IMR-90 (cell line): ENCODE results near the gene DHRSX. TPM values are rescaled to one million over a fixed set of nuclear protein-coding genes. Genes with fewer than 3 reads are reported as not detected.
A peak's percentile ranks its signal among the peaks of the same experiment; 100 is the strongest.

ENCODE experiments used
- ATAC-seq: fragments of 200-7000 bp; cut with Tn5 transposase; 2 replicates; pipeline ENCODE4 v1.9.1; 2020; ENCODE audit warnings: low read depth, mild to moderate bottlenecking, moderate library complexity
- BruUV-seq: library from RNA; stranded (reverse); fragments of 400-500 nt; replicated peaks from 2 replicates; lab custom pipeline; 2021; lab: Mats Ljungman, UMichigan
- CTCF ChIA-PET: fragments of 300-600 bp; formaldehyde crosslinking; extraction: SDS; loops from one replicate; lab custom pipeline; 2021; ENCODE audit warnings: antibody characterized with exemption; lab: Yijun Ruan, JAX
- POLR2A ChIA-PET: fragments of 300-600 bp; sonication (Branson Sonifier 250); formaldehyde crosslinking; loops from one replicate; lab custom pipeline; 2022; ENCODE audit warnings: antibody characterized with exemption; ENCODE audit not compliant: unreplicated experiment; lab: Charles Lee
- DNase-seq: peaks from one replicate; pipeline ENCODE4 v3.0.0; 2013
- H2AFZ ChIP-seq: replicated peaks from 2 replicates; pipeline ENCODE3; 2013; ENCODE audit warnings: low read length, mild to moderate bottlenecking; ENCODE audit not compliant: poor library complexity
- H2AK5ac ChIP-seq: 2 replicates; pipeline ENCODE4 v1.6.1; 2013; ENCODE audit warnings: low read depth, low read length, inconsistent platforms
- H2AK9ac ChIP-seq: replicated peaks from 2 replicates; pipeline ENCODE3; 2013; ENCODE audit warnings: mild to moderate bottlenecking, low read depth, low read length, moderate library complexity; ENCODE audit not compliant: poor library complexity
- H2BK120ac ChIP-seq: 2 replicates; pipeline ENCODE4 v1.6.1; 2013; ENCODE audit warnings: low read depth, low read length, inconsistent platforms
- H2BK15ac ChIP-seq: 3 replicates; pipeline ENCODE4 v1.6.1; 2013; ENCODE audit warnings: low read depth, low read length, inconsistent platforms
- H2BK20ac ChIP-seq: 2 replicates; pipeline ENCODE4 v1.6.1; 2013; ENCODE audit warnings: low read depth, mild to moderate bottlenecking, inconsistent platforms, low read length, moderate library complexity
- H2BK5ac ChIP-seq: 2 replicates; pipeline ENCODE4 v1.6.1; 2013; ENCODE audit warnings: mild to moderate bottlenecking, low read depth, low read length, inconsistent platforms; ENCODE audit not compliant: poor library complexity, severe bottlenecking
- H3K14ac ChIP-seq: replicated peaks from 2 replicates; pipeline ENCODE4 v1.6.1; 2013; ENCODE audit warnings: low read depth, low read length, inconsistent platforms
- H3K18ac ChIP-seq: 2 replicates; pipeline ENCODE4 v1.6.1; 2013; ENCODE audit warnings: low read depth, low read length, control low read depth
- H3K23ac ChIP-seq: 2 replicates; pipeline ENCODE4 v1.6.1; 2013; ENCODE audit warnings: low read depth, low read length, inconsistent platforms
- H3K27ac ChIP-seq: 2 replicates; pipeline ENCODE4 v1.5.1; 2013; ENCODE audit warnings: mild to moderate bottlenecking, control low read depth, low read length; ENCODE audit not compliant: insufficient read depth
- H3K27me3 ChIP-seq: 2 replicates; pipeline ENCODE4 v1.6.1; 2013; ENCODE audit warnings: low read length; ENCODE audit not compliant: control insufficient read depth, insufficient read depth
- H3K36me3 ChIP-seq: 2 replicates; pipeline ENCODE4 v1.6.1; 2013; ENCODE audit warnings: low read length, mixed read lengths; ENCODE audit not compliant: control insufficient read depth, insufficient read depth
- H3K4ac ChIP-seq: 2 replicates; pipeline ENCODE4 v1.6.1; 2013; ENCODE audit warnings: low read depth, low read length, inconsistent platforms
- H3K4me1 ChIP-seq: 2 replicates; pipeline ENCODE4 v1.6.1; 2013; ENCODE audit warnings: low read length, mixed read lengths; ENCODE audit not compliant: control insufficient read depth, insufficient read depth
- H3K4me2 ChIP-seq: 2 replicates; pipeline ENCODE4 v1.6.1; 2013; ENCODE audit warnings: low read depth, mild to moderate bottlenecking, control low read depth, low read length, moderate library complexity
- H3K4me3 ChIP-seq: 2 replicates; pipeline ENCODE4 v1.5.1; 2013; ENCODE audit warnings: low read depth, mild to moderate bottlenecking, control low read depth, low read length, moderate library complexity; ENCODE audit not compliant: insufficient read depth
- H3K56ac ChIP-seq: 2 replicates; pipeline ENCODE4 v1.6.1; 2013; ENCODE audit warnings: low read length, inconsistent platforms; ENCODE audit not compliant: insufficient read depth; ENCODE audit errors: extremely low read depth
- H3K79me1 ChIP-seq, 2 experiments: 2 replicates each; pipeline ENCODE4 v1.6.1; 2013; ENCODE audit warnings: low read length in 2 of 2, inconsistent platforms in 1 of 2, low read depth in 1 of 2
- H3K9ac ChIP-seq: 2 replicates; pipeline ENCODE4 v1.6.1; 2013; ENCODE audit warnings: low read depth, low read length, control low read depth
- H3K9me1 ChIP-seq: 2 replicates; pipeline ENCODE4 v1.6.1; 2013; ENCODE audit warnings: low read length, inconsistent platforms; ENCODE audit not compliant: insufficient read depth
- H3K9me3 ChIP-seq: 2 replicates; pipeline ENCODE4 v1.6.1; 2013; ENCODE audit warnings: low read length; ENCODE audit not compliant: control insufficient read depth, insufficient read depth
- H4K20me1 ChIP-seq: 2 replicates; pipeline ENCODE4 v1.6.1; 2013; ENCODE audit warnings: low read length, inconsistent platforms; ENCODE audit not compliant: insufficient read depth
- H4K5ac ChIP-seq: 2 replicates; pipeline ENCODE4 v1.6.1; 2013; ENCODE audit warnings: mild to moderate bottlenecking, low read depth, low read length, control low read depth
- H4K8ac ChIP-seq, 2 experiments: 2 replicates each; pipeline ENCODE4 v1.6.1; 2013; ENCODE audit warnings: low read depth in 2 of 2, low read length in 2 of 2, control low read depth in 1 of 2, inconsistent platforms in 1 of 2
- H4K91ac ChIP-seq: 2 replicates; pipeline ENCODE4 v1.6.1; 2013; ENCODE audit warnings: low read depth, low read length, inconsistent platforms; ENCODE audit not compliant: insufficient read depth
- BHLHE40 ChIP-seq: fragments of 150-350 bp; IDR thresholded peaks from 2 replicates; pipeline ENCODE4 v1.6.1; 2016; ENCODE audit warnings: mild to moderate bottlenecking, low read depth, low read length
- CEBPB ChIP-seq: IDR thresholded peaks from 2 replicates; pipeline ENCODE4 v1.6.1; 2012; ENCODE audit warnings: low read depth, low read length, improper control_type of control experiment
- CHD1 ChIP-seq: IDR thresholded peaks from 2 replicates; pipeline ENCODE4 v1.6.1; 2012; ENCODE audit warnings: low read depth, low read length, improper control_type of control experiment
- FOS ChIP-seq: fragments of 150-350 bp; IDR thresholded peaks from 2 replicates; pipeline ENCODE4 v1.6.1; 2016; ENCODE audit warnings: low read depth, low read length
- MAFK ChIP-seq: IDR thresholded peaks from 2 replicates; pipeline ENCODE4 v1.6.1; 2012; ENCODE audit warnings: low read depth, low read length, improper control_type of control experiment
- MAZ ChIP-seq: IDR thresholded peaks from 2 replicates; pipeline ENCODE4 v1.6.1; 2012; ENCODE audit warnings: low read depth, mild to moderate bottlenecking, low read length, improper control_type of control experiment, moderate library complexity, borderline replicate concordance
- MXI1 ChIP-seq: IDR thresholded peaks from 2 replicates; pipeline ENCODE4 v1.6.1; 2012; ENCODE audit warnings: low read depth, mild to moderate bottlenecking, low read length, moderate library complexity, borderline replicate concordance
- NFE2L2 ChIP-seq: fragments of 150-350 bp; IDR thresholded peaks from 2 replicates; pipeline ENCODE4 v1.6.1; 2016; ENCODE audit warnings: low read depth, mild to moderate bottlenecking, low read length
- POLR2A ChIP-seq: IDR thresholded peaks from 2 replicates; pipeline ENCODE4 v1.6.1; 2012; ENCODE audit warnings: mild to moderate bottlenecking, low read depth, low read length
- RCOR1 ChIP-seq: IDR thresholded peaks from 2 replicates; pipeline ENCODE4 v1.6.1; 2012; ENCODE audit warnings: mild to moderate bottlenecking, low read length, improper control_type of control experiment; ENCODE audit not compliant: insufficient replicate concordance
- RFX5 ChIP-seq: IDR thresholded peaks from 2 replicates; pipeline ENCODE4 v1.8.0; 2012; ENCODE audit warnings: low read depth, mild to moderate bottlenecking, low read length, moderate library complexity
- SMC3 ChIP-seq: fragments of 150-350 bp; IDR thresholded peaks from 2 replicates; pipeline ENCODE4 v1.6.1; 2016; ENCODE audit warnings: low read depth, mild to moderate bottlenecking, antibody characterized with exemption, low read length, moderate library complexity
- USF2 ChIP-seq: fragments of 150-350 bp; IDR thresholded peaks from 2 replicates; pipeline ENCODE4 v1.6.1; 2017; ENCODE audit warnings: mild to moderate bottlenecking, antibody characterized with exemption, low read length, low read depth
- WGBS, 2 experiments: methylation state at CpG; one replicate each; pipeline versions ENCODE4 v1.1.5 to v1.1.7; 2013; ENCODE audit warnings: missing lambda C conversion rate in 2 of 2; ENCODE audit not compliant: insufficient read length in 1 of 2; ENCODE audit errors: extremely low coverage in 2 of 2; 5-methylcytosine and 5-hydroxymethylcytosine counted together
- dilution Hi-C: fragments of 300-500 bp; cut with HindIII; formaldehyde crosslinking; loops from one replicate; pipeline ENCODE4 v1.14.3; 2018; ENCODE audit warnings: low sequenced_read_pairs; ENCODE audit not compliant: unreplicated experiment
- in situ Hi-C: fragments of 300-500 bp; cut with MboI; formaldehyde crosslinking; loops from 3 replicates; pipeline ENCODE4 v1.14.3; 2019; ENCODE audit warnings: low sequenced_read_pairs, inconsistent platforms, mixed read lengths
- intact Hi-C: fragments of 100-400 bp; cut with micrococcal nuclease; formaldehyde crosslinking; loops from 2 replicates; pipeline ENCODE4 v1.10.0; 2022
- polyA plus RNA-seq, 3 experiments: library from polyadenylated mRNA; depleted of rRNA; stranded (reverse); fragments of >200 nt; gene quantifications; 2 replicates each; pipeline ENCODE4 v1.2.3, GENCODE V29; 2012; ENCODE audit warnings: low replicate concordance in 1 of 3
- total RNA-seq: library from RNA; depleted of rRNA; stranded (reverse); fragments of >200 nt; gene quantifications from 2 replicates; pipeline ENCODE4 v1.2.3, GENCODE V29; 2012
- TF ChIP-seq, protein P1 (sequence below): fragments of 150-350 bp; IDR thresholded peaks from 2 replicates; pipeline ENCODE4 v1.6.1; 2016; ENCODE audit warnings: low read depth, mild to moderate bottlenecking, low read length, moderate library complexity, borderline replicate concordance

The DHRSX gene
- total and polyA plus RNA-seq, 2 of the 4 experiments (the other 2 are of a cell fraction): 26.2 to 38.0 TPM

DNA sequence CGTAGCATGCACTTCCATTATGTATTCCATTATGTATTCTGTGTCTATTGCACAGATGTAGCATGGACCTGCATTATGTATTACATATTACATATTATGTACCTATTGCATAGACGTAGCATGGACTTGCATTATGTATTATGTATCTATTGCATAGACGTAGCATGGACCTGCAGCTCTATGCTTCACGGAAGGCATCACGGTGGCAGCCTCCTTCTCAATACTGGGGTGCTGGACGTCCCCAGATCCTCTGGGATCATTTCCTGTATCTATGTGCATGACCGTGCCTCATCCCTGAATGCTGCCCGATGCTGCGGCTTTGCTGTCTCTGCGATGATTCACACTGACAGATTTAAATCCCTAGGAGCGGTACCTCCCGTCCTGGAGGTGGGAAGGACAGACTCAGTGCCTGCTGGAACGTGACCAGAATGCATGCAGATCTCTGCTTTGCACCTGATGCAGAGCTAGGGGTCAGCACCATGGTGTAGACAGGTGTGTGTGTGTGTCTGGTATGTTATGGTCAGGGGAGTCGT is 317.5 kb downstream of the DHRSX start:
- H3K4me3 ChIP-seq: no peak overlapping the region
- ATAC-seq (no peak), DNase-seq (no peak)
- peaks cover 22% of the 10 kb centered on the region for H3K9me3 ChIP-seq
- H3K23ac ChIP-seq: no peak overlapping the region
- no TSS peak for BruUV-seq
- no peak overlapping the region for H3K4ac ChIP-seq
- H3K4me2 ChIP-seq: no peak overlapping the region
- no peak overlapping the region for H3K9ac ChIP-seq
- no peaks in the 10 kb centered on the region for H3K36me3 ChIP-seq
- no peak overlapping the region for H2AK5ac ChIP-seq
- no peak overlapping the region for H3K27ac ChIP-seq
- no peak overlapping the region for H3K56ac ChIP-seq
- no peak overlapping the region for H2BK120ac ChIP-seq
- H2AK9ac ChIP-seq: no peak overlapping the region
- in situ Hi-C loops: no loop called here
- WGBS, 2 experiments: 87% methylated on average over 3 of the region's 14 CpGs; no CpG with 5 or more reads in 1 of the 2 experiments
- H4K91ac ChIP-seq: no peak overlapping the region
- H2BK20ac ChIP-seq: no peak overlapping the region
- no peaks in the 10 kb centered on the region for H3K4me1 ChIP-seq
- ChIA-PET CTCF (no interaction called here), POLR2A (no interaction called here)
- H4K8ac ChIP-seq: no peak overlapping the region
- no peaks in the 10 kb centered on the region for H3K79me1 ChIP-seq
- peak overlapping the region; percentile 51 for H2AFZ ChIP-seq
- dilution Hi-C loops: no loop called here
- H3K9me1 ChIP-seq: no peaks in the 10 kb centered on the region
- H3K14ac ChIP-seq: no peak overlapping the region
- no peaks in the 10 kb centered on the region for H4K20me1 ChIP-seq
- no peaks in the 10 kb centered on the region for H3K27me3 ChIP-seq
- no peak overlapping the region for H2BK15ac ChIP-seq
- intact Hi-C loops: no loop called here
- no peak overlapping the region for H4K5ac ChIP-seq
- TF ChIP-seq MAFK (no peak), POLR2A (no peak), MAZ (no peak), RCOR1 (no peak), SMC3 (no peak), BHLHE40 (no peak), USF2 (no peak), MXI1 (no peak), RFX5 (no peak), FOS (no peak), CHD1 (no peak), NFE2L2 (no peak), CEBPB (no peak)
- TF ChIP-seq, protein P1, sequence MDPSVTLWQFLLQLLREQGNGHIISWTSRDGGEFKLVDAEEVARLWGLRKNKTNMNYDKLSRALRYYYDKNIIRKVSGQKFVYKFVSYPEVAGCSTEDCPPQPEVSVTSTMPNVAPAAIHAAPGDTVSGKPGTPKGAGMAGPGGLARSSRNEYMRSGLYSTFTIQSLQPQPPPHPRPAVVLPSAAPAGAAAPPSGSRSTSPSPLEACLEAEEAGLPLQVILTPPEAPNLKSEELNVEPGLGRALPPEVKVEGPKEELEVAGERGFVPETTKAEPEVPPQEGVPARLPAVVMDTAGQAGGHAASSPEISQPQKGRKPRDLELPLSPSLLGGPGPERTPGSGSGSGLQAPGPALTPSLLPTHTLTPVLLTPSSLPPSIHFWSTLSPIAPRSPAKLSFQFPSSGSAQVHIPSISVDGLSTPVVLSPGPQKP: no peak
- no peak overlapping the region for H3K18ac ChIP-seq
- no peak overlapping the region for H2BK5ac ChIP-seq
